HEK293T (cell line): Measurements from ENCODE around the gene CNIH1.

Experiments used
- CTCF ChIA-PET: fragments of 350-600 bp; formaldehyde crosslinking; extraction: SDS; loops from one replicate; lab custom pipeline; 2021; ENCODE audit warnings: antibody characterized with exemption, inconsistent platforms; lab: Yijun Ruan, JAX
- POLR2A ChIA-PET: fragments of 350-600 bp; formaldehyde crosslinking; extraction: SDS; loops from one replicate; lab custom pipeline; 2020; ENCODE audit warnings: antibody characterized with exemption, inconsistent platforms; lab: Yijun Ruan, JAX
- DNase-seq: peaks from one replicate; pipeline ENCODE4 v3.0.0; 2012; ENCODE audit warnings: mixed read lengths; ENCODE audit errors: extremely low spot score
- ARNT ChIP-seq: fragments of 450-650 bp; IDR thresholded peaks from 2 replicates; pipeline ENCODE4 v1.6.1; 2017; ENCODE audit warnings: mild to moderate bottlenecking
- BHLHE40 ChIP-seq: fragments of 450-650 bp; IDR thresholded peaks from 2 replicates; pipeline ENCODE4 v1.6.1; 2016; ENCODE audit warnings: mild to moderate bottlenecking, moderate library complexity, borderline replicate concordance
- CTBP1 ChIP-seq: fragments of 450-650 bp; IDR thresholded peaks from 2 replicates; pipeline ENCODE4 v1.6.1; 2016; ENCODE audit warnings: borderline replicate concordance
- ELF4 ChIP-seq: fragments of 450-650 bp; IDR thresholded peaks from 2 replicates; pipeline ENCODE4 v1.6.1; 2017; ENCODE audit warnings: antibody characterized with exemption
- FOXA1 ChIP-seq: fragments of 450-650 bp; IDR thresholded peaks from 2 replicates; pipeline ENCODE4 v1.6.1; 2016; ENCODE audit warnings: mild to moderate bottlenecking
- FOXK2 ChIP-seq: fragments of 450-650 bp; IDR thresholded peaks from 2 replicates; pipeline ENCODE4 v1.6.1; 2016; ENCODE audit warnings: mild to moderate bottlenecking
- FOXM1 ChIP-seq: fragments of 450-650 bp; IDR thresholded peaks from 2 replicates; pipeline ENCODE4 v1.6.1; 2017; ENCODE audit warnings: mild to moderate bottlenecking, borderline replicate concordance
- HDGF ChIP-seq: fragments of 450-650 bp; IDR thresholded peaks from 2 replicates; pipeline ENCODE4 v1.6.1; 2017; ENCODE audit warnings: antibody characterized with exemption, borderline replicate concordance
- L3MBTL2 ChIP-seq: fragments of 450-650 bp; conservative IDR thresholded peaks from 2 replicates; pipeline ENCODE4 v1.6.1; 2016; ENCODE audit warnings: mild to moderate bottlenecking
- LEF1 ChIP-seq: fragments of 450-650 bp; IDR thresholded peaks from 2 replicates; pipeline ENCODE4 v1.6.1; 2017; ENCODE audit warnings: mild to moderate bottlenecking, borderline replicate concordance
- NFRKB ChIP-seq: fragments of 450-650 bp; IDR thresholded peaks from 2 replicates; pipeline ENCODE4 v1.6.1; 2016; ENCODE audit warnings: mild to moderate bottlenecking, moderate library complexity
- PKNOX1 ChIP-seq: fragments of 450-650 bp; IDR thresholded peaks from 2 replicates; pipeline ENCODE4 v1.6.1; 2016
- SP1 ChIP-seq: fragments of 450-650 bp; IDR thresholded peaks from 2 replicates; pipeline ENCODE4 v1.6.1; 2017
- SUZ12 ChIP-seq: fragments of 450-650 bp; IDR thresholded peaks from 2 replicates; pipeline ENCODE4 v1.6.1; 2016; ENCODE audit warnings: mild to moderate bottlenecking
- TARDBP ChIP-seq: fragments of 450-650 bp; IDR thresholded peaks from 2 replicates; pipeline ENCODE4 v1.6.1; 2016
- ZNF384 ChIP-seq: fragments of 450-650 bp; IDR thresholded peaks from 2 replicates; pipeline ENCODE4 v1.6.1; 2016

The CNIH1 gene

GRCh38 chr14:54474232-54474793, 33.1 kb upstream of the CNIH1 start:
- ChIA-PET POLR2A (interaction anchor here (0.9 kb wide), 1 partner anchor 13 kb away, joined by 3 read pairs; no protein-coding TSS in a partner anchor), CTCF (no interaction called here)
- no peak for DNase-seq
- TF ChIP-seq BHLHE40: no peak
- no peak for TF ChIP-seq SP1
- TF ChIP-seq L3MBTL2: no peak
- no peak for TF ChIP-seq FOXK2
- no peak for TF ChIP-seq ARNT
- no peak for TF ChIP-seq NFRKB
- TF ChIP-seq SUZ12: no peak

- ChIA-PET POLR2A (interaction anchor here (1.5 kb wide), 1 partner anchor 105 kb away, joined by 3 read pairs; no protein-coding TSS in a partner anchor), CTCF (no interaction called here)
- DNase-seq: no peak
- TF ChIP-seq SUZ12 (no peak), ZNF384 (no peak), L3MBTL2 (no peak), ELF4 (no peak), FOXA1 (no peak), ARNT (no peak), SP1 (no peak), LEF1 (no peak), TARDBP (no peak), CTBP1 (no peak)
These were observed 31.1 kb upstream of the CNIH1 start for GRCh38 chr14:54472315-54472714.

GRCh38 chr14:54471641-54472040, 30.5 kb upstream of the CNIH1 start:
- TF ChIP-seq HDGF (no peak), ELF4 (no peak), SP1 (no peak), FOXM1 (no peak), ZNF384 (no peak), LEF1 (no peak), PKNOX1 (no peak), FOXA1 (no peak)
- DNase-seq: no peak
- ChIA-PET POLR2A (interaction anchor here (0.6 to 1.5 kb wide), 2 partner anchors 104 to 606 kb away, joined by 3 read pairs; no protein-coding TSS in a partner anchor), CTCF (no interaction called here)

- ChIA-PET POLR2A (no interaction called here), CTCF (no interaction called here)
- no peak for DNase-seq
These were observed 29.5 kb upstream of the CNIH1 start for GRCh38 chr14:54470701-54471100.

GRCh38 chr14:54467280-54467679, 26.1 kb upstream of the CNIH1 start:
- DNase-seq: no peak
- TF ChIP-seq CTBP1: no peak
- no peak for TF ChIP-seq TARDBP
- TF ChIP-seq ZNF384: no peak
- TF ChIP-seq HDGF: no peak
- no peak for TF ChIP-seq FOXK2
- no peak for TF ChIP-seq ELF4
- TF ChIP-seq SP1: no peak
- no peak for TF ChIP-seq NFRKB
- TF ChIP-seq BHLHE40: no peak
- no peak for TF ChIP-seq LEF1
- TF ChIP-seq L3MBTL2: no peak
- no peak for TF ChIP-seq ARNT
- TF ChIP-seq PKNOX1: no peak
- TF ChIP-seq SUZ12: no peak
- TF ChIP-seq FOXM1: no peak
- TF ChIP-seq FOXA1: no peak
- ChIA-PET POLR2A (no interaction called here), CTCF (no interaction called here)

More at GRCh38 chr14:54470701-54471100, 29.5 kb upstream of the CNIH1 start:
- TF ChIP-seq HDGF (no peak), BHLHE40 (no peak), CTBP1 (no peak), FOXA1 (no peak), LEF1 (no peak), ARNT (no peak), FOXM1 (no peak), L3MBTL2 (no peak), ELF4 (no peak), PKNOX1 (no peak), FOXK2 (no peak), TARDBP (no peak), SUZ12 (no peak), NFRKB (no peak), ZNF384 (no peak), SP1 (no peak)

GRCh38 chr14:54465654-54466053, 24.5 kb upstream of the CNIH1 start:
- ChIA-PET POLR2A (no interaction called here), CTCF (interaction anchor here (0.9 kb wide), 1 partner anchor 10 kb away, joined by 4 read pairs; no protein-coding TSS in a partner anchor)
- TF ChIP-seq BHLHE40: no peak
- DNase-seq: no peak
